ENCODE results near the gene LRRC38. TPM values are rescaled to one million over a fixed set of nuclear protein-coding genes. Genes with fewer than 3 reads are reported as not detected.

The LRRC38 gene
- total RNA-seq, 4 donors from 2014 or later = 1.2 to 3.0 (median 2.3) TPM

DNA sequence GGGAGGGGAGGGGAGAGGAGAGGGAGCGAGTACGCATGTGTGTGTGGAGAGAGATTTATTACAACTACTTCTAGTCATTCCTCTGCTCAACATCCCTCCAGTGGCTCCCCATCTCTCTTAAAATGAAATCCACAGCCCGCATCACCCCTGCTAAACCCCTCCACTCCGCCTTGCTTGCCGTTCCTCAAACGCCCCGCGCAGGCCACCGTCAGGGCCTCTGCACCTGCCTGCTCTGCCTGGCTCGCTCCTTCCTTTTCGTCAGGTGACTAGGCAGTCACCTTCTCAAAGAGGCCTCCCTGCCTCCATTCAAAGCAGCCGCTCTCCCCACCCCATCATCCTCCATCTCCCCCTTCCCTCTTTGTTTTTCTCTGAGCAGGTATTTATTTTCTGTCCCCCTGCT, 29.9 kb downstream of the LRRC38 start:
- TF ChIP-seq CTCF (IDR thresholded peaks at IDR 0.05) = no peak
- TF ChIP-seq POLR2A (IDR thresholded peaks at IDR 0.05) = no peak
- WGBS, 2 donors = 81 to 89% methylated on average over 12 of the region's 12 CpGs
- DNase-seq (ENCODE audit: low spot score in 2 of 2) = no peak
- H3K4me3 ChIP-seq (ENCODE audit: low read depth, poor library complexity, severe bottlenecking) = no peak overlapping the region
- intact Hi-C loops (cut with DNase I; ENCODE audit: low total_unique reads) = no loop called here

DNA sequence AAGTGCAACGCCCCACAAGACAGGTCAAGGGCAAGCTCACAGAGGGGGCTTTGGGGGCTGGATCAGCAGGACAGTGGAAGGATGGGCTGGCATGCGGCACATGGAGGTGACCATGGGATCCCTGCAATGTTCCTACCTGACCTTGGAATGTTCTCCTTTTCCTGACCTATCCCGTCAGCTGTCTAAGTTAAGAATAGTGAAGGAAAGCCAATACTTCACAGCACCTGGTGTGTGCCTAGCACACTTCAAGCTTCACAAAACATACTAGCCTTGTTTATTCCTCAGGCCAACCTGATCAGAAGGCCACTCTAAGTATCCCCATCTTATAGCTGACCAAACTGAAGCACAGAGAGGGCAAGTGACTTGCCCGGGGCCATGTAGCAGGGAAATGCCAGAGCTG, 31.2 kb downstream of the LRRC38 start:
- no peak for DNase-seq (ENCODE audit: low spot score in 2 of 2)
- intact Hi-C loops (cut with DNase I; ENCODE audit: low total_unique reads) = no loop called here
- no peak overlapping the region for H3K4me3 ChIP-seq (ENCODE audit: low read depth, poor library complexity, severe bottlenecking)
- TF ChIP-seq POLR2A (IDR thresholded peaks at IDR 0.05) (no peak), CTCF (IDR thresholded peaks at IDR 0.05) (no peak)
- WGBS, 2 donors = 68 to 79% methylated on average over 4 of the region's 4 CpGs

DNA sequence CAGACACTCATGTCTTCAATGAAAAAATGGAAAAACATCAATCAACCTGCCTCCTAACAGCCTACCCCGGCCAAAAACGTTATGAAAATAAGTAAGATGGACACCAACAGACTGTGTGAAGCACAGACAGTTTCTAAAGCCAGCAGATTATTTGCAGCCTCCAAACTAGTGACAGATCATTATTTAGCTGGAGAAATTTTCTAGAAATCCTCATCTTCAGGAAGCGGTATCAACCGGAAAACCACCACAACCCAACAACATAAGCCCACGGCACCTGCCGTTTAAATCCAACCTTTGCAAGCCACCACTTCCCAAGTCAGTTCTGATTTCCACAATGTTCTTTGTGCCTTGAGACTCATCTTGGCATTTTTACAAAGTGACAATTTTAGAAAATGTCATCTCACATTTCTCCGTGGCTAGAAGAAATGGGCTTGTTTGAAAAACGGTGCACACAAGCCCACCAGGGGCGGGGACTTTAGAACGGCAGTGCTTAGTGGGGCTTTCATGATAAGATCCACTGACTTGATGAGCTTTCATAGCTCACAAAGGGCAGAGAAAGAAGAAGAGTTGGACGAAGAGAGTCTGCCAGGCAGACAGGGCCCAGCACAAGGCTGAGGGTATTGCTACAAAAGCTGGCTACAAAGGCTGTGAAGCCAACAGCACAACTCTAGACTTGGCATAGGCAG, 34.5 kb downstream of the LRRC38 start:
- no peak overlapping the region for H3K4me3 ChIP-seq (ENCODE audit: low read depth, poor library complexity, severe bottlenecking)
- intact Hi-C loops (cut with DNase I; ENCODE audit: low total_unique reads) = no loop called here
- WGBS, 2 donors = 74 to 76% methylated on average over 11 of the region's 11 CpGs
- TF ChIP-seq POLR2A (IDR thresholded peaks at IDR 0.05) = no peak
- no peak for TF ChIP-seq CTCF (IDR thresholded peaks at IDR 0.05)
- DNase-seq (ENCODE audit: low spot score in 2 of 2) = no peak

DNA sequence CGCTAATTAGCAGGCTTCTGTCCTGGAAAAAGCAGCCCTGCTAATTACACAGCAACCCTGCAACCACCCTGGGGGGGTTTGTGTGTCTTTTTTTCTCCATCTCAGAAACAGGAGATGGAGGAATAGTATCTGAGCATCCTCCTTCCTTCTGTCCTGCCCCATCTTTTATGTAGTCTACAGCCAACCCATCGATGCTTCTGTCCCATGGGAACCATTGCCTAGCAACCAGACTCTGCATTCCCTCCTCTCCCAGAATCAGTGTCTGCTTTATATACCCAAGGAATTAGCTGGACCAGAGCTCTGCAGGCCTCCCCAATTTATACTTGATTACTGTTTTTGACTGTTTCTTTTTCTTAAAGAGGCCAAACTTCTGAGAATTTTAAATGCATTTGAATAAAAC, 35.1 kb downstream of the LRRC38 start:
- intact Hi-C loops (cut with DNase I; ENCODE audit: low total_unique reads) = no loop called here
- no peak for DNase-seq (ENCODE audit: low spot score in 2 of 2)
- no peak overlapping the region for H3K4me3 ChIP-seq (ENCODE audit: low read depth, poor library complexity, severe bottlenecking)
- 77 to 82% methylated on average over 2 of the region's 2 CpGs for WGBS, 2 donors
- TF ChIP-seq POLR2A (IDR thresholded peaks at IDR 0.05) = no peak
- TF ChIP-seq CTCF (IDR thresholded peaks at IDR 0.05) = no peak

- no peak overlapping the region for H3K4me3 ChIP-seq (ENCODE audit: low read depth, poor library complexity, severe bottlenecking)
- intact Hi-C loops (cut with DNase I; ENCODE audit: low total_unique reads) = loop anchor here (5.0 kb wide), 1 partner anchor 1247 kb away; no protein-coding TSS in a partner anchor
- WGBS, 2 donors = 28 to 36% methylated on average over 5 of the region's 5 CpGs
- TF ChIP-seq CTCF (IDR thresholded peaks at IDR 0.05) (no peak), POLR2A (IDR thresholded peaks at IDR 0.05) (no peak)
- DNase-seq (ENCODE audit: low spot score in 2 of 2) = no peak
Observed at GRCh38 chr1:13469343-13469742, 44.5 kb downstream of the LRRC38 start.

GRCh38 chr1:13465515-13465914, 48.3 kb downstream of the LRRC38 start:
- 62 to 67% methylated on average over 1 of the region's 1 CpG for WGBS, 2 donors
- DNase-seq (ENCODE audit: low spot score in 2 of 2) = no peak
- H3K4me3 ChIP-seq (ENCODE audit: low read depth, poor library complexity, severe bottlenecking) = no peak overlapping the region
- intact Hi-C loops (cut with DNase I; ENCODE audit: low total_unique reads) = loop anchor here (5.0 kb wide), 1 partner anchor 1243 kb away; no protein-coding TSS in a partner anchor
- TF ChIP-seq CTCF (IDR thresholded peaks at IDR 0.05) (no peak), POLR2A (IDR thresholded peaks at IDR 0.05) (no peak)

Data from lower leg skin (tissue), 4 donors.